GM19395 (cell line): ENCODE data around the gene PMEPA1.

Experiments used
- ATAC-seq: cut with Tn5 transposase; IDR thresholded peaks from one replicate; pipeline ENCODE4 v1.9.1; 2021; ENCODE audit warnings: mild to moderate bottlenecking, moderate library complexity; ENCODE audit not compliant: unreplicated experiment

The PMEPA1 gene

GRCh38 chr20:57614490-57615444, 95.0 kb downstream of the PMEPA1 start:
- no peak for ATAC-seq

GRCh38 chr20:57613481-57613921, 96.3 kb downstream of the PMEPA1 start:
- ATAC-seq: no peak

GRCh38 chr20:57612916-57613315, 96.9 kb downstream of the PMEPA1 start:
- no peak for ATAC-seq

- no peak for ATAC-seq
Observed at GRCh38 chr20:57612436-57612835, 97.4 kb downstream of the PMEPA1 start.

- ATAC-seq: no peak
Observed at GRCh38 chr20:57611586-57612311, 98.1 kb downstream of the PMEPA1 start.

GRCh38 chr20:57610261-57610952, 99.4 kb downstream of the PMEPA1 start:
- no peak for ATAC-seq

- no peak for ATAC-seq
Observed at GRCh38 chr20:57609842-57610167, 100.0 kb downstream of the PMEPA1 start.

GRCh38 chr20:57609086-57609841, 100.6 kb downstream of the PMEPA1 start:
- ATAC-seq: no peak

- ATAC-seq: no peak
Observed at GRCh38 chr20:57608516-57608915, 101.3 kb downstream of the PMEPA1 start.

GRCh38 chr20:57605878-57606277, 103.9 kb downstream of the PMEPA1 start:
- peak; percentile 59 for ATAC-seq

- ATAC-seq: no peak
Observed at GRCh38 chr20:57605045-57605444, 104.8 kb downstream of the PMEPA1 start.

- ATAC-seq: no peak
Observed at GRCh38 chr20:57603120-57603519, 106.7 kb downstream of the PMEPA1 start.

- no peak for ATAC-seq
Observed at GRCh38 chr20:57601737-57602136, 108.1 kb downstream of the PMEPA1 start.

- ATAC-seq: no peak
Observed at GRCh38 chr20:57601211-57601570, 108.6 kb downstream of the PMEPA1 start.

- ATAC-seq: no peak
Observed at GRCh38 chr20:57600320-57601210, 109.2 kb downstream of the PMEPA1 start.

- ATAC-seq: no peak
Observed at GRCh38 chr20:57598491-57598890, 111.3 kb downstream of the PMEPA1 start.
